ENCODE results near the gene EIF1AD. TPM values are rescaled to one million over a fixed set of nuclear protein-coding genes. Genes with fewer than 3 reads are reported as not detected.
A peak's percentile ranks its signal among the peaks of the same experiment; 100 is the strongest.
"Not testable (repeated sequence)": the region's sequence is repeated elsewhere in the genome, so short reads cannot be mapped to it uniquely, and the experiment has no call there.

Gene EIF1AD
- total RNA-seq, 1 donor from 2014 or later: 29.0 TPM

DNA sequence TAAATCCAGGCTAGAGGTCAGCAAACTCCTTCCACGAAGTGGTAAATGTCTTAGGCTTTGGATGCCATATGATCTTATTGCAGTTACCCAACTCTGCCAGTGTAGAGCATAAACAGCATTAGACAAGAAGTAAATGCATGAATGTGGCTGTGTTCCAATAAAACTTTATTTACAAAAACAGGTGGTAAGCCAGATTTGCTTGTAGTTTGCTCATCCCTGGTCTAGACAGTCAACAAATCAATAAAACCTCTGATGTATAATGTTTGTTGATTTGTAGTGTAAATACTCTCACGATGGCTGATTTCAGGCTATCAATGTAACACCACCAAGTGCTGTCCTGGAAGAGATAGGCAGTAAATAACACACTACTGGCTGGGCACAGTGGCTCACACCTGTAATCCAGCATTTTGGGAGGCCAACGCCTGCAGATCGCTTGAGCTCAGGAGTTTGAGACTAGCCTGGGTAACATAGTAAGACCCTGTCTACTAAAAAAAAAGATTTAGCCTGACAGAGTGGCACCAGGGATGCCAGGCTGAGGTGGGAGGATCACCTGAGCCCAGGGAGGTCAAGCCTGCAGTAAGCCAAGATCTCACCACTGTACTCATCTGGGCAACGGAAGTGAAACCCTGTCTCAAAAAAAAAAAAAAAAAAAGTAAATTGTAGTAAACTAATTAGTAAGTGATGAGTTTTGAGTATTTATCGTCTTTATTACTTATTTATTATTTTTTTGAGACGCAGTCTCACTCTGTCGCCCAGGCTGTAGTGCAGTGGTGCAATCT lies 31.2 kb upstream of the EIF1AD start:
- Histone ChIP-seq H3K9me3 (no peaks in the 10 kb centered on the region), H3K27ac (no peak overlapping the region), H3K4me1 (no peaks in the 10 kb centered on the region), H3K27me3 (ENCODE audit: low read depth) (peaks cover 4% of the 10 kb centered on the region), H3K4me3 (no peak overlapping the region), H3K36me3 (no peaks in the 10 kb centered on the region)
- DNase-seq (no peak), ATAC-seq (no peak)
- intact Hi-C loops (cut with DNase I): no loop called here
- TF ChIP-seq, protein P1, sequence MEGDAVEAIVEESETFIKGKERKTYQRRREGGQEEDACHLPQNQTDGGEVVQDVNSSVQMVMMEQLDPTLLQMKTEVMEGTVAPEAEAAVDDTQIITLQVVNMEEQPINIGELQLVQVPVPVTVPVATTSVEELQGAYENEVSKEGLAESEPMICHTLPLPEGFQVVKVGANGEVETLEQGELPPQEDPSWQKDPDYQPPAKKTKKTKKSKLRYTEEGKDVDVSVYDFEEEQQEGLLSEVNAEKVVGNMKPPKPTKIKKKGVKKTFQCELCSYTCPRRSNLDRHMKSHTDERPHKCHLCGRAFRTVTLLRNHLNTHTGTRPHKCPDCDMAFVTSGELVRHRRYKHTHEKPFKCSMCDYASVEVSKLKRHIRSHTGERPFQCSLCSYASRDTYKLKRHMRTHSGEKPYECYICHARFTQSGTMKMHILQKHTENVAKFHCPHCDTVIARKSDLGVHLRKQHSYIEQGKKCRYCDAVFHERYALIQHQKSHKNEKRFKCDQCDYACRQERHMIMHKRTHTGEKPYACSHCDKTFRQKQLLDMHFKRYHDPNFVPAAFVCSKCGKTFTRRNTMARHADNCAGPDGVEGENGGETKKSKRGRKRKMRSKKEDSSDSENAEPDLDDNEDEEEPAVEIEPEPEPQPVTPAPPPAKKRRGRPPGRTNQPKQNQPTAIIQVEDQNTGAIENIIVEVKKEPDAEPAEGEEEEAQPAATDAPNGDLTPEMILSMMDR (IDR thresholded peaks at IDR 0.05): no peak

DNA sequence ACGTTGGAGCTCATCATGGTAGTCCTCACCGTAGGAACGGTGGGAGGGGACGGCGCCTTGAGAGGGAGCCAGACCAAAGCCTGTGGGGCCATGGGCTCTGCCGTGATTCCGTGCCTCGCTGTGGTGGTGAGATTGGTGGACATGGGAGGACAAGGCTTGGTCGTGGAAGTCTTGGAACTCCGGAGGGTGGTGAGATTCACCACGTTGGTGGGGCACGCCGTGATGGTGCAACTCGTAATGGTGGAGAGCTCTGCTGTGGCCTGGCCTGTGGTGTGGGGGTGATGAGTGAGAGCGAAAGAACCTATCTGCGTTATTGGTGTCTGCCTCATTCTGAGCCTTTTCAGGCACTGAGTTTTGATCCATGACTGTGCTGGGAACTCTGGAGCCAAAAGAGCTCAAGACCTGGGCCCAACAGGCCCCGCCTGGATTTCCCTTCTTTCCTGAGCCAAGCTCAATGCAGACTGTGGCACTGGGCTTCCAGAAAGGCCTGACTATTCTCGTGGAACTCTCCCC lies 24.1 kb upstream of the EIF1AD start, which contains the start of gene CATSPER1:
Gene CATSPER1 (minus strand): TSS at position 463 of the 513 bp plus-strand sequence. CDS start 100 bp downstream, at position 363.
- no peaks in the 10 kb centered on the region for H3K9me3 ChIP-seq
- TF ChIP-seq, protein P1 (IDR thresholded peaks at IDR 0.05): no peak
- no peak within 1 kb of the TSS for H3K27ac ChIP-seq
- intact Hi-C loops (cut with DNase I): no loop called here
- H3K4me3 ChIP-seq: no peak within 1 kb of the TSS
- ATAC-seq: no peak
- no peaks in the 10 kb centered on the region for H3K36me3 ChIP-seq
- H3K27me3 ChIP-seq (ENCODE audit: low read depth): peaks cover 4% of the 10 kb centered on the region
- no peak for DNase-seq
- peaks cover 18% of the 10 kb centered on the region for H3K4me1 ChIP-seq

DNA sequence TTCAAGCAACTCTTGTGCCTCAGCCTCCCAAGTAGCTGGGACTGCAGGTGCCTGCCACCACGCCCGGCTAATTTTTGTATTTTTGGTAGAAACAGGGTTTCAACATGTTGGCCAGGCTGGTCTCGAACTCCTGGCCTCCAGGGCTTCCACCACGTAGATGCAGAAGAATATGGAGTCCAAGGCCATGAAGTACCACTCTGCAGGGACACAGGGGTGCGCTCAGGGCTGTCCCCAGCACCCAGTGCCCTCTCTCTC lies 21.2 kb upstream of the EIF1AD start:
- H3K4me3 ChIP-seq; H3K27me3 ChIP-seq (ENCODE audit: low read depth); DNase-seq; ATAC-seq; H3K36me3 ChIP-seq; H3K27ac ChIP-seq; intact Hi-C loops (cut with DNase I); H3K9me3 ChIP-seq: not testable (repeated sequence)
- H3K4me1 ChIP-seq: peaks cover 18% of the 10 kb centered on the region

DNA sequence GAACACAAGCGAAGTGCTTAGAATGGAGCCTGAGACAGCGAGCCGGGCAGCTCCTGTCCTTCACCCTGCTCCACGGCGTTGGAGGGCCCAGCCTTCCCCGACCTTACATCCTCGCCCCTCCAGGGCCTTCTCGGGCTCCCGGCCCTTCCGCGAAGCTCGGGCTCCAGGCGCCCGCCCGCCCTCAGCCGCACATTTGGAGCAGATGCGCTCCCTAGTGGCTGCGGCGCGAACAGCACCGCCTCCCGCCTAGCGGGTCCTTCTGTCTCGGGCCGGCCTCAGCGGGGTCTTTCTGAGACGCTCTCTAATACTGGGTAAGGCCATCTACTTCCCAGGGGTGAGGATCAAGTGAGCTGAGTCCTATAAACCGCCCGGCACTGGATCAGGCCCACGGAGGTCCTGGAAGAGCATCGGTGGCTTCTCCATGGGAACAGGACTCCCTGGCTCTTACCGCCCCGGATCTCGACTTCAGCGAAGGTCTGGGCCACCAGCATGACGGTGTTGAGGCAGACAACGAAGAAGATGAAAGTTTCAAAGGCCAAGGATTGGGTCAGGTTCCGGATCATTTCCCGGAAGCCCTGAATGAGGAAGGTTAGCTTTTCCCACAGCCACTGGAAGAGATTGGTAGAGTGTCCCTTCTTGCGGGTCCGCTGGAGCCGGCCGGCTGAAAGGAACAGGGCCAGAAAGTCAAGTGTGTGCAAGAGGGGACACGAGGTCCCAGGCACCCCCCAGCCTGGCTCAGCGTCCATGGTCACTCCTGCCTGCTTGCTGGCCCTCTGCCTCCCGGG lies 20.6 kb upstream of the EIF1AD start:
- Histone ChIP-seq H3K9me3 (no peaks in the 10 kb centered on the region), H3K4me3 (peak overlapping the region; percentile 39), H3K27me3 (ENCODE audit: low read depth) (no peaks in the 10 kb centered on the region), H3K36me3 (no peaks in the 10 kb centered on the region), H3K27ac (no peak overlapping the region), H3K4me1 (peaks cover 18% of the 10 kb centered on the region)
- DNase-seq (peak; percentile 87), ATAC-seq (peak; percentile 90 to 91)
- TF ChIP-seq, protein P1 (IDR thresholded peaks at IDR 0.05): peak; percentile 98
- intact Hi-C loops (cut with DNase I): no loop called here

DNA sequence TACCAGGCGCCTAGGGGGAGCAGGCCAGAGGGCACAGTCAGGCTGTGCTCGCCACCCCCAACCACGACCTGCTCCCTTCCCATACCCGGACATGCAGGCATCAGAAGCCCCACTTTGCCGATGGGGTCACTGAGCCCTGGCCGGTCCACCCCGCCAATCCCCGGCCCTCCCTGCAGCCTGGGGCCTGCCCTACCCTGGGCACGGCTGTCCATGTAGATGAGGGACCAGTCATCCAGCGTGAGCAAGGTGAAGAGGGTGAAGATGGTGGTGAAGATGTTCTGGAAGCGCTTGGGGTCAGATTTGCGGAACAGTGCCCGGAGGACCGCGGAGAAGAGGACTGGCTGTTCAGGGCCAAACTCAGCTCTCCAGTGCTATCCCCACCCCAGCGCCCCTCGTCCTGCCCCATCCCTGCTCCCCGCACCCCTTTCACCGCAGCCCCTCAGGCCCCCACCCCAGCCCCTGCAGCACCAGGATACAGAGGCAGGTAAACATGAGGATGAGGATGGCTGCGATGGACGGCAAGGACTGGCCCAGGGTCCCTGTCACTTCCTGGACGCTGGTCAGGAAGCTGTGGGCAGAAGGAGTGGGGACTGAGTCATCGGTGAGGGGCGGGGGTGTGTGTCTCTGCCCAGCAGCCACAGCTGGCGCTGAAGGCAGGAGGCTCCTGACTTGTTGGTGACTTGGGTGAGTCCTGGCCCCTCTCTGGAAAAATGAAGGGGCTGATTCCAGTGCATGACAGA lies 18.8 kb upstream of the EIF1AD start:
- no peak overlapping the region for H3K27ac ChIP-seq

More for the DNA sequence above, 18.8 kb upstream of the EIF1AD start:
- ATAC-seq (peak; percentile 64 to 74), DNase-seq (peak; percentile 77)
- intact Hi-C loops (cut with DNase I): no loop called here
- H3K4me3 ChIP-seq: no peak overlapping the region
- no peaks in the 10 kb centered on the region for H3K27me3 ChIP-seq (ENCODE audit: low read depth)
- peaks cover 18% of the 10 kb centered on the region for H3K4me1 ChIP-seq
- no peaks in the 10 kb centered on the region for H3K9me3 ChIP-seq
- TF ChIP-seq, protein P1 (IDR thresholded peaks at IDR 0.05): no peak
- H3K36me3 ChIP-seq: no peaks in the 10 kb centered on the region

Measured in lower lobe of right lung (tissue), 2 donors.